ENCODE data around the gene GHRL. TPM values are rescaled to one million over a fixed set of nuclear protein-coding genes. Genes with fewer than 3 reads are reported as not detected.

The GHRL gene
- total RNA-seq, 2 experiments from 2014 or later = 0.32 to 0.42 TPM

DNA sequence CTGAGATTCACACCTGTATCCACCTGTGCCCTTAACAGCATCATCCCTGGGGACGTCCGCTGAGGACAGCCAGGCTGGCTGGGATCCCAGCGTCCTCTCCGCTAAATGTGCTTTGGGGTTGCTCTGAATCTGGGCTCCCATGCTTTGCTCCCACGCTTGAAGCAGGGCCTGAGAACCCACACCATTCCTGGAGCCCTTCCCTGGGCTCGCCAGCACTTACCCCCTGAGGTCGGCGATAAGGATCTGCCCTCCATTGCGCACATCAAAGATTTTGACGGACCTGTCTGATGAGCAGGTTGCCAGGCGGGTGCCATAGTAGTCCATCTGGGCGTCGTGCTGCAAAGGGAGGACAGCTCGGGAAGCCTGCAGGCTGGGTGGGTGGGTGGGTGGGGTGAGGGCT, 22.4 kb upstream of the GHRL start:
- intact Hi-C loops (cut with micrococcal nuclease; ENCODE audit: unreplicated experiment) = no loop called here
- TF ChIP-seq, protein P1, sequence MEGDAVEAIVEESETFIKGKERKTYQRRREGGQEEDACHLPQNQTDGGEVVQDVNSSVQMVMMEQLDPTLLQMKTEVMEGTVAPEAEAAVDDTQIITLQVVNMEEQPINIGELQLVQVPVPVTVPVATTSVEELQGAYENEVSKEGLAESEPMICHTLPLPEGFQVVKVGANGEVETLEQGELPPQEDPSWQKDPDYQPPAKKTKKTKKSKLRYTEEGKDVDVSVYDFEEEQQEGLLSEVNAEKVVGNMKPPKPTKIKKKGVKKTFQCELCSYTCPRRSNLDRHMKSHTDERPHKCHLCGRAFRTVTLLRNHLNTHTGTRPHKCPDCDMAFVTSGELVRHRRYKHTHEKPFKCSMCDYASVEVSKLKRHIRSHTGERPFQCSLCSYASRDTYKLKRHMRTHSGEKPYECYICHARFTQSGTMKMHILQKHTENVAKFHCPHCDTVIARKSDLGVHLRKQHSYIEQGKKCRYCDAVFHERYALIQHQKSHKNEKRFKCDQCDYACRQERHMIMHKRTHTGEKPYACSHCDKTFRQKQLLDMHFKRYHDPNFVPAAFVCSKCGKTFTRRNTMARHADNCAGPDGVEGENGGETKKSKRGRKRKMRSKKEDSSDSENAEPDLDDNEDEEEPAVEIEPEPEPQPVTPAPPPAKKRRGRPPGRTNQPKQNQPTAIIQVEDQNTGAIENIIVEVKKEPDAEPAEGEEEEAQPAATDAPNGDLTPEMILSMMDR (conservative IDR thresholded peaks at IDR 0.05; ENCODE audit: low read length) = no peak
- no peak for TF ChIP-seq EZH2phosphoT487 (IDR thresholded peaks at IDR 0.05; ENCODE audit: borderline replicate concordance, low read depth, low read length)
- no TSS peak for BruUV-seq (replicated peaks)
- Histone ChIP-seq H3K4me1 (ENCODE audit: insufficient read depth, low read length, poor library complexity, severe bottlenecking) (peaks cover 14% of the 10 kb centered on the region), H3K36me3 (ENCODE audit: insufficient read depth, low read length) (peaks cover 91% of the 10 kb centered on the region), H2AFZ (ENCODE audit: low read length) (no peak overlapping the region), H3K27ac (ENCODE audit: low read depth, low read length, poor library complexity, severe bottlenecking) (no peak overlapping the region), H3K9me3 (ENCODE audit: low read length) (no peaks in the 10 kb centered on the region), H3K4me3 (ENCODE audit: low read depth, low read length, poor library complexity, severe bottlenecking) (no peak overlapping the region), H3K4me2 (ENCODE audit: low read length) (no peak overlapping the region), H3K79me2 (ENCODE audit: insufficient read depth, low read depth, low read length) (peaks cover 17% of the 10 kb centered on the region), H4K20me1 (ENCODE audit: insufficient read depth, low read length) (peaks cover 2% of the 10 kb centered on the region; the same call in 1 of the 2 replicates), H3K9me2 (ENCODE audit: insufficient read depth, low read length) (no peaks in the 10 kb centered on the region)
- DNase-seq (ENCODE audit: low spot score) = no peak
- POLR2A ChIA-PET = no interaction called here
- CTCF ChIA-PET (ENCODE audit: unreplicated experiment) = no interaction called here

DNA sequence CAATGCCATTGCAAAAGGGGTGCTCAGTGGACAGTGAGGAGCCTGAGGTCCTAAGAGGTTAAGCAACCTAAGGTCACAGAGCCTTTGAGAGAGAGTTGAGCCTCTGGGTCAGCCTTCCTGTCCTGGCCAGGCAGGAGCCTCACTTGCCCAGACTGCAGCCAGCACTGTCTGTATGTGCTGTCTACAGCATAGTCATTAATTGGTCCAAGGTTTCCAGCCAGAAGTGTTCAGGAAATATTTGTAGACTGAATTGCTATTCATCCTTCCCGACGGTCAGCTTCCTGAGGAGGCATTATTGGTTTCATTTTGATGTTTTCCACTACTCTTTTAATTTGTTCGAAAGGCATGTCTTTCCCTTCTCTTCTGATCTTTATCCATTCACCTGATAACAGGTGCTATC, 20.1 kb upstream of the GHRL start:
- no peaks in the 10 kb centered on the region for H4K20me1 ChIP-seq (ENCODE audit: insufficient read depth, low read length)
- TF ChIP-seq EZH2phosphoT487 (IDR thresholded peaks at IDR 0.05; ENCODE audit: borderline replicate concordance, low read depth, low read length) = no peak
- TF ChIP-seq, protein P1 (conservative IDR thresholded peaks at IDR 0.05; ENCODE audit: low read length) = no peak
- no TSS peak for BruUV-seq (replicated peaks)
- H2AFZ ChIP-seq (ENCODE audit: low read length) = no peak overlapping the region
- H3K79me2 ChIP-seq (ENCODE audit: insufficient read depth, low read depth, low read length) = no peaks in the 10 kb centered on the region
- H3K4me2 ChIP-seq (ENCODE audit: low read length) = no peak overlapping the region
- no peaks in the 10 kb centered on the region for H3K9me2 ChIP-seq (ENCODE audit: insufficient read depth, low read length)
- peaks cover 97% of the 10 kb centered on the region for H3K36me3 ChIP-seq (ENCODE audit: insufficient read depth, low read length)
- no peak overlapping the region for H3K4me3 ChIP-seq (ENCODE audit: low read depth, low read length, poor library complexity, severe bottlenecking)
- POLR2A ChIA-PET = no interaction called here
- intact Hi-C loops (cut with micrococcal nuclease; ENCODE audit: unreplicated experiment) = no loop called here
- no peaks in the 10 kb centered on the region for H3K9me3 ChIP-seq (ENCODE audit: low read length)
- DNase-seq (ENCODE audit: low spot score) = no peak
- H3K27ac ChIP-seq (ENCODE audit: low read depth, low read length, poor library complexity, severe bottlenecking) = no peak overlapping the region
- CTCF ChIA-PET (ENCODE audit: unreplicated experiment) = no interaction called here
- H3K4me1 ChIP-seq (ENCODE audit: insufficient read depth, low read length, poor library complexity, severe bottlenecking) = no peaks in the 10 kb centered on the region

DNA sequence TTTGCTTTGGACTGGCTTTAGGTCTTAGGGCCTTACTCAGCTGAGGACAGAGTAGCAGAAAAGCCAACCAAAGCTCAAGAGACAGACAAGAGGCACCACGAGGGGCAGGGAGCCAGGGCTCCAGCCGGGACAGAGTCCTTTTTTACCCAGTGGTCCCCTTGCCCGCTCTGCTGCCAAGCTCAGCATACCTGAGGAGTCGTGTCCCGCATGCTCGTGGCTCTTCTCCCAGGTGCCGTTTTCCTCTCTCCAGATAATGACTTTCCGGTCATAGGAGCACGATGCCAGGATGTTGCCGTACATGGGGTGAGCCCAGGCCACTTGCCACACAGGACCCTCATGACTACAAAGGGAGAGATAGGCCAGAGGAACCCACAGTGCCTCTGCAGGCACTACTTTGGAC, 19.6 kb upstream of the GHRL start:
- CTCF ChIA-PET (ENCODE audit: unreplicated experiment) = no interaction called here
- intact Hi-C loops (cut with micrococcal nuclease; ENCODE audit: unreplicated experiment) = no loop called here
- H3K36me3 ChIP-seq (ENCODE audit: insufficient read depth, low read length) = peaks cover 97% of the 10 kb centered on the region
- H3K4me3 ChIP-seq (ENCODE audit: low read depth, low read length, poor library complexity, severe bottlenecking) = no peak overlapping the region
- no peaks in the 10 kb centered on the region for H3K9me2 ChIP-seq (ENCODE audit: insufficient read depth, low read length)
- POLR2A ChIA-PET = no interaction called here
- H3K4me1 ChIP-seq (ENCODE audit: insufficient read depth, low read length, poor library complexity, severe bottlenecking) = no peaks in the 10 kb centered on the region
- TF ChIP-seq EZH2phosphoT487 (IDR thresholded peaks at IDR 0.05; ENCODE audit: borderline replicate concordance, low read depth, low read length) = no peak
- TF ChIP-seq, protein P1 (conservative IDR thresholded peaks at IDR 0.05; ENCODE audit: low read length) = no peak
- no peaks in the 10 kb centered on the region for H3K9me3 ChIP-seq (ENCODE audit: low read length)
- no peak overlapping the region for H3K4me2 ChIP-seq (ENCODE audit: low read length)
- no peaks in the 10 kb centered on the region for H3K79me2 ChIP-seq (ENCODE audit: insufficient read depth, low read depth, low read length)
- H2AFZ ChIP-seq (ENCODE audit: low read length) = no peak overlapping the region
- no peak for DNase-seq (ENCODE audit: low spot score)
- BruUV-seq (replicated peaks) = no TSS peak
- H3K27ac ChIP-seq (ENCODE audit: low read depth, low read length, poor library complexity, severe bottlenecking) = no peak overlapping the region
- no peaks in the 10 kb centered on the region for H4K20me1 ChIP-seq (ENCODE audit: insufficient read depth, low read length)
